Stimulated activated naive CD8-positive, alpha-beta T cell treated with anti-CD3 and anti-CD28 coated beads, Interleukin-15, amount 100 ng/mL, for 72 hours (primary cell): Measurements from ENCODE around the gene FUT3.
"Not testable (repeated sequence)": the region's sequence is repeated elsewhere in the genome, so short reads cannot be mapped to it uniquely, and the experiment has no call there.

Experiments
- ATAC-seq: fragments of 150-1000 bp; cut with Tn5 transposase; 2 replicates; pipeline ENCODE4 v1.10.0; 2021; ENCODE audit warnings: mild to moderate bottlenecking, moderate library complexity
- DNase-seq, 2 donors: peaks; one replicate each; pipeline ENCODE4 v3.0.0; 2021 to 2022
- H3K27ac Mint-ChIP-seq, 2 donors: one replicate each; pipeline ENCODE4 v1.8.0; 2022; ENCODE audit warnings: mild to moderate bottlenecking in 2 of 2, mixed read lengths in 2 of 2, moderate library complexity in 2 of 2
- H3K27me3 Mint-ChIP-seq: one replicate; pipeline ENCODE4 v1.8.0; 2022; ENCODE audit warnings: mixed read lengths
- H3K4me1 Mint-ChIP-seq: one replicate; pipeline ENCODE4 v1.8.0; 2022; ENCODE audit warnings: mild to moderate bottlenecking, mixed read lengths
- H3K4me3 Mint-ChIP-seq, 2 donors: one replicate each; pipeline ENCODE4 v1.8.0; 2022; ENCODE audit warnings: mild to moderate bottlenecking in 2 of 2, mixed read lengths in 2 of 2, moderate library complexity in 1 of 2
- H3K9me3 Mint-ChIP-seq, 2 donors: one replicate each; pipeline ENCODE4 v1.8.0; 2022; ENCODE audit warnings: mixed read lengths in 2 of 2

FUT3 gene

GRCh38 chr19:5890099-5890498, 38.9 kb upstream of the FUT3 start:
- H3K27me3 Mint-ChIP-seq: peaks cover 65% of the 10 kb centered on the region
- ATAC-seq (peak; percentile 8), DNase-seq (no peak)
- no peaks in the 10 kb centered on the region for H3K9me3 Mint-ChIP-seq
- no peak overlapping the region for H3K27ac Mint-ChIP-seq
- H3K4me1 Mint-ChIP-seq: peaks cover 10% of the 10 kb centered on the region
- no peak overlapping the region for H3K4me3 Mint-ChIP-seq

- Mint-ChIP-seq H3K27me3 (peaks cover 67% of the 10 kb centered on the region), H3K27ac (peak overlapping the region in 1 of 2 donors; percentile 45), H3K9me3 (no peaks in the 10 kb centered on the region), H3K4me1 (peaks cover 10% of the 10 kb centered on the region), H3K4me3 (no peak overlapping the region)
- no peak for ATAC-seq
- DNase-seq: no peak
Measured at GRCh38 chr19:5889288-5889971, 38.2 kb upstream of the FUT3 start.

- not testable (repeated sequence) for ATAC-seq, DNase-seq, H3K4me1 Mint-ChIP-seq, H3K9me3 Mint-ChIP-seq, H3K4me3 Mint-ChIP-seq, H3K27ac Mint-ChIP-seq
- peaks cover 49% of the 10 kb centered on the region for H3K27me3 Mint-ChIP-seq
Measured at GRCh38 chr19:5884065-5884811, 33.0 kb upstream of the FUT3 start.

GRCh38 chr19:5883157-5883873, 32.1 kb upstream of the FUT3 start:
- H3K27ac Mint-ChIP-seq, DNase-seq, H3K9me3 Mint-ChIP-seq, ATAC-seq, H3K4me3 Mint-ChIP-seq, H3K4me1 Mint-ChIP-seq: not testable (repeated sequence)
- peaks cover 45% of the 10 kb centered on the region for H3K27me3 Mint-ChIP-seq

GRCh38 chr19:5882421-5882968, 31.2 kb upstream of the FUT3 start:
- H3K9me3 Mint-ChIP-seq: no peaks in the 10 kb centered on the region

GRCh38 chr19:5881543-5882299, 30.5 kb upstream of the FUT3 start:
- DNase-seq (no peak), ATAC-seq (no peak)
- Mint-ChIP-seq H3K4me3 (no peak overlapping the region), H3K27me3 (peaks cover 47% of the 10 kb centered on the region), H3K27ac (no peak overlapping the region), H3K4me1 (no peaks in the 10 kb centered on the region), H3K9me3 (no peaks in the 10 kb centered on the region)

More at GRCh38 chr19:5882421-5882968, 31.2 kb upstream of the FUT3 start:
- no peak for DNase-seq
- no peak overlapping the region for H3K4me3 Mint-ChIP-seq
- no peaks in the 10 kb centered on the region for H3K4me1 Mint-ChIP-seq
- peaks cover 44% of the 10 kb centered on the region for H3K27me3 Mint-ChIP-seq
- H3K27ac Mint-ChIP-seq: no peak overlapping the region
- ATAC-seq: no peak

- no peak for DNase-seq
- H3K4me1 Mint-ChIP-seq: no peaks in the 10 kb centered on the region
- no peaks in the 10 kb centered on the region for H3K9me3 Mint-ChIP-seq
- no peak overlapping the region for H3K4me3 Mint-ChIP-seq
- peaks cover 49% of the 10 kb centered on the region for H3K27me3 Mint-ChIP-seq
- ATAC-seq: no peak
- H3K27ac Mint-ChIP-seq: no peak overlapping the region
Measured at GRCh38 chr19:5880604-5881078, 29.4 kb upstream of the FUT3 start.

- no peak overlapping the region for H3K27ac Mint-ChIP-seq
- DNase-seq (no peak), ATAC-seq (no peak)
- H3K4me3 Mint-ChIP-seq: no peak overlapping the region
- no peaks in the 10 kb centered on the region for H3K4me1 Mint-ChIP-seq
- peaks cover 44% of the 10 kb centered on the region for H3K27me3 Mint-ChIP-seq
- no peaks in the 10 kb centered on the region for H3K9me3 Mint-ChIP-seq
Measured at GRCh38 chr19:5880196-5880595, 28.9 kb upstream of the FUT3 start.

- H3K9me3 Mint-ChIP-seq: no peaks in the 10 kb centered on the region
- H3K4me3 Mint-ChIP-seq: no peak overlapping the region
- DNase-seq (no peak), ATAC-seq (no peak)
- H3K27ac Mint-ChIP-seq: no peak overlapping the region
- H3K4me1 Mint-ChIP-seq: no peaks in the 10 kb centered on the region
- H3K27me3 Mint-ChIP-seq: peaks cover 41% of the 10 kb centered on the region
Measured at GRCh38 chr19:5877882-5878281, 26.6 kb upstream of the FUT3 start.

- Mint-ChIP-seq H3K4me3 (no peak overlapping the region), H3K4me1 (no peaks in the 10 kb centered on the region), H3K27ac (no peak overlapping the region), H3K9me3 (no peaks in the 10 kb centered on the region), H3K27me3 (peaks cover 41% of the 10 kb centered on the region)
- DNase-seq (no peak), ATAC-seq (no peak)
Measured at GRCh38 chr19:5877427-5877826, 26.2 kb upstream of the FUT3 start.

- ATAC-seq: not testable (repeated sequence)
Measured at GRCh38 chr19:5874496-5874895, 23.2 kb upstream of the FUT3 start.

GRCh38 chr19:5873617-5874199, 22.5 kb upstream of the FUT3 start:
- Mint-ChIP-seq H3K27ac (peak overlapping the region in 1 of 2 donors; percentile 12), H3K4me1 (no peaks in the 10 kb centered on the region), H3K27me3 (peaks cover 23% of the 10 kb centered on the region), H3K4me3 (no peak overlapping the region), H3K9me3 (no peaks in the 10 kb centered on the region)
- DNase-seq (no peak), ATAC-seq (no peak)

More at GRCh38 chr19:5874496-5874895, 23.2 kb upstream of the FUT3 start:
- not testable (repeated sequence) for H3K9me3 Mint-ChIP-seq, DNase-seq, H3K27ac Mint-ChIP-seq, H3K4me3 Mint-ChIP-seq, H3K4me1 Mint-ChIP-seq
- peaks cover 30% of the 10 kb centered on the region for H3K27me3 Mint-ChIP-seq

GRCh38 chr19:5870986-5871394, 19.7 kb upstream of the FUT3 start:
- Mint-ChIP-seq H3K4me3 (no peak overlapping the region), H3K4me1 (no peaks in the 10 kb centered on the region), H3K27ac (peak overlapping the region in 1 of 2 donors; percentile 43), H3K27me3 (peaks cover 1% of the 10 kb centered on the region), H3K9me3 (no peaks in the 10 kb centered on the region)
- ATAC-seq (no peak), DNase-seq (no peak)

GRCh38 chr19:5867201-5868136, 16.2 kb upstream of the FUT3 start:
- Mint-ChIP-seq H3K27me3 (peaks cover 9% of the 10 kb centered on the region), H3K4me3 (no peak overlapping the region), H3K4me1 (no peaks in the 10 kb centered on the region), H3K27ac (peak overlapping the region; percentile 12 to 38), H3K9me3 (no peaks in the 10 kb centered on the region)
- no peak for DNase-seq
- no peak for ATAC-seq
